Right lobe of liver (tissue), 4 donors: ENCODE data around the gene ANKRD65.
"Not testable (repeated sequence)": the region's sequence is repeated elsewhere in the genome, so short reads cannot be mapped to it uniquely, and the experiment has no call there.

ENCODE experiments used
- POLR2A ChIP-seq: fragments of 450-650 bp; IDR thresholded peaks from one replicate; pipeline ENCODE4 v1.6.1; 2017; ENCODE audit warnings: antibody characterized with exemption, mild to moderate bottlenecking
- TF ChIP-seq, protein P1 (sequence below), 4 donors: fragments of 200-600 bp in 3 of 4; fragments of 450-650 bp in 1 of 4; IDR thresholded peaks; one replicate each; pipeline versions ENCODE4 v1.5.1 to v1.8.0; 2016 to 2022; ENCODE audit warnings: antibody characterized with exemption in 4 of 4, mild to moderate bottlenecking in 2 of 4
- donor health status: DM: no; HTN: no; CAD: no.
- donor health status: DM: no; HTN: no; CAD: no.
- donor health status: DM: no; HTN: yes; CAD: no.

DNA sequence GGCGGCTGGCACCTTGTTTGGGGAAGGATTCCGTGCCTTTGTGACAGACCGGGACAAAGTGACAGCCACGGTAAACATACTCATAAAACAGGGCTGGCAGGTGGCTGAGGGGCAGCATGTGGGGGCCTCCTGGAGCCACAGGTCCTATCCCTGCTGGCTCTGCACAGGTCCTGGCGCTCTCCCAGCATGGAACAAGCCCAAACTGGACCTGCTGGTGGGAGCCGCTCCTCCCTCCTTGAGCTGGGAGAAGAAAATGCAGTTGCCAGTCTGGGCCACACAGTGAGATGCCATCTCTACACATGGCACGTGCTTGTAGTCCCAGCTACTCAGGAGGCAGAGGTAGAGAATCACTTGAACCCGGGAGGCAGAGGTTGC is 31.3 kb upstream of the ANKRD65 start:
- TF ChIP-seq, protein P1, sequence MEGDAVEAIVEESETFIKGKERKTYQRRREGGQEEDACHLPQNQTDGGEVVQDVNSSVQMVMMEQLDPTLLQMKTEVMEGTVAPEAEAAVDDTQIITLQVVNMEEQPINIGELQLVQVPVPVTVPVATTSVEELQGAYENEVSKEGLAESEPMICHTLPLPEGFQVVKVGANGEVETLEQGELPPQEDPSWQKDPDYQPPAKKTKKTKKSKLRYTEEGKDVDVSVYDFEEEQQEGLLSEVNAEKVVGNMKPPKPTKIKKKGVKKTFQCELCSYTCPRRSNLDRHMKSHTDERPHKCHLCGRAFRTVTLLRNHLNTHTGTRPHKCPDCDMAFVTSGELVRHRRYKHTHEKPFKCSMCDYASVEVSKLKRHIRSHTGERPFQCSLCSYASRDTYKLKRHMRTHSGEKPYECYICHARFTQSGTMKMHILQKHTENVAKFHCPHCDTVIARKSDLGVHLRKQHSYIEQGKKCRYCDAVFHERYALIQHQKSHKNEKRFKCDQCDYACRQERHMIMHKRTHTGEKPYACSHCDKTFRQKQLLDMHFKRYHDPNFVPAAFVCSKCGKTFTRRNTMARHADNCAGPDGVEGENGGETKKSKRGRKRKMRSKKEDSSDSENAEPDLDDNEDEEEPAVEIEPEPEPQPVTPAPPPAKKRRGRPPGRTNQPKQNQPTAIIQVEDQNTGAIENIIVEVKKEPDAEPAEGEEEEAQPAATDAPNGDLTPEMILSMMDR (IDR thresholded peaks at IDR 0.05), result not testable (repeated sequence)
- not testable (repeated sequence) for TF ChIP-seq POLR2A
